ENCODE measurements around the gene SF3B1. TPM values are rescaled to one million over a fixed set of nuclear protein-coding genes. Genes with fewer than 3 reads are reported as not detected.
A peak's percentile ranks its signal among the peaks of the same experiment; 100 is the strongest.
"Not testable (repeated sequence)": the region's sequence is repeated elsewhere in the genome, so short reads cannot be mapped to it uniquely, and the experiment has no call there.

SF3B1 gene
- total and polyA plus RNA-seq, 2 donors = 352 to 578 TPM

DNA sequence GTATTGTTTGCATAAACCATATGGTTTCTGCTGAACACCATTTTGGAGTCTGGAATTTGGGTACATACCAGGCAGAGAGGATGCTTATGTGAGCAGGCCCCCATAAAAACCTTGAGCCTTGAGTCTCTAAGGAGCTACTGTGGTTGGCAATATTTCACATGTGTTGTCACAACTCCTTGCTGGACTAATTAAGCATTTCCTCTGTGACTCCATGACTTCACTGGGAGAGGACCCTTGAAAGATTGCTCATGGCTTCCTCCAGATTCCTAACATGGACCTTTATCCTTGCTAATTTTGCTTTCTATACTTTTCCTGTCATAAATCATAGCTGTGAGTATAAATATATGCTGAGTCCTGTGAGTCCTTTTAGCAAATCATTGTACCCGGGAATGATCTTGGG, 10.9 kb upstream of the SF3B1 start:
- Histone ChIP-seq H3K4me1 (ENCODE audit: control insufficient read depth in 2 of 2, insufficient read depth in 2 of 2, low read length in 2 of 2) (no peaks in the 10 kb centered on the region), H3K27me3 (ENCODE audit: control insufficient read depth in 2 of 2, insufficient read depth in 1 of 2, low read length in 1 of 2) (no peaks in the 10 kb centered on the region), H3K4me3 (ENCODE audit: low read length in 2 of 2) (no peak overlapping the region), H3K9me3 (ENCODE audit: control insufficient read depth in 2 of 2, insufficient read depth in 1 of 2, low read length in 1 of 2) (peaks cover 0 to 6% of the 10 kb centered on the region in 2 donors), H3K27ac (ENCODE audit: low read depth in 1 of 2, low read length in 1 of 2) (no peak overlapping the region), H3K36me3 (ENCODE audit: control insufficient read depth in 2 of 2, insufficient read depth in 2 of 2, low read length in 1 of 2) (no peaks in the 10 kb centered on the region)
- no peak for DNase-seq (ENCODE audit: low read depth in 6 of 9, low spot score in 9 of 9)
- WGBS = 97% methylated on average over 1 of the region's 1 CpG

DNA sequence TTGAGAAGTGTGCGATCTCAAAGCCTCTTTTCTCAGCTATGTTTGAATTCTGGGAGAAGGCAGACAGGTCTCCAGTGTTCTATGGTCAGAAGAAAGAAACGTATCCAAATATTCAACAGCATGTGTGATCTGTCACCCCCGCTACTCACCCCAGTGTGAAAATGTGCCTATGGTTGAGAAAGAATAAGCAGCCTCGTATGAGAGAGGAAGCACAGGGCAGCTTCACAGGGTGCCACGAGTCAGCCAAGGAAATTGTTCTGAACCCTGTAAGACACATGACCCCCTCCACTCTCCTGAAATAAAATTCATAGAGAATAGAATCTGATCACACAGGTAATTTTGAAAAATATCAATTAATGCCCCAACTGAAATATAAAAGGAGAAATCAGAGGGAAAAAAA, 8.0 kb upstream of the SF3B1 start:
- no peak for DNase-seq (ENCODE audit: low read depth in 6 of 9, low spot score in 9 of 9)
- 69% methylated on average over 5 of the region's 5 CpGs for WGBS
- no peaks in the 10 kb centered on the region for H3K36me3 ChIP-seq (ENCODE audit: control insufficient read depth in 2 of 2, insufficient read depth in 2 of 2, low read length in 1 of 2)
- no peak overlapping the region for H3K27ac ChIP-seq (ENCODE audit: low read depth in 1 of 2, low read length in 1 of 2)
- H3K27me3 ChIP-seq (ENCODE audit: control insufficient read depth in 2 of 2, insufficient read depth in 1 of 2, low read length in 1 of 2) = no peaks in the 10 kb centered on the region
- H3K4me3 ChIP-seq (ENCODE audit: low read length in 2 of 2) = no peak overlapping the region
- H3K9me3 ChIP-seq (ENCODE audit: control insufficient read depth in 2 of 2, insufficient read depth in 1 of 2, low read length in 1 of 2) = no peaks in the 10 kb centered on the region
- no peaks in the 10 kb centered on the region for H3K4me1 ChIP-seq (ENCODE audit: control insufficient read depth in 2 of 2, insufficient read depth in 2 of 2, low read length in 2 of 2)

DNA sequence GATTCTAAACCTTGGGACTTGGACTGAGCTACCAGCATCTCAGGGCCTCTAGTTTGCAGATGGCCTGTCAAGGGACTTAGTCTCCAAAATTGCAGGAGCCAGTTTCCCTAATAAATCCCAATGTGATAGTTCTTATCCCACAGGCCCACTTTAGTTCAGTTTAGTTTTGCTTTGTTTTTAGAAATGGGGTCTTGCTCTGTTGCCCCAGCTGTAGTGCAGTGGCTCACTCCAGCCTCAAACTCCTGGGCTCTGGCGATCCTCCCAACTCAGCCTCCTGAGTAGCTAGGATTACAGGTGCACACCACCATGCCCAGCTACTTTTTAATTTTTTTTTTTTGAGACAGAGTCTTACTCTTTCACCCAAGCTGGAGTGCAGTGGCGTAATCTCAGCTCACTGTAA, 2.6 kb upstream of the SF3B1 start:
- Histone ChIP-seq H3K4me3 (ENCODE audit: low read length in 2 of 2) (no peak overlapping the region), H3K36me3 (ENCODE audit: control insufficient read depth in 2 of 2, insufficient read depth in 2 of 2, low read length in 1 of 2) (no peaks in the 10 kb centered on the region), H3K27ac (ENCODE audit: low read depth in 1 of 2, low read length in 1 of 2) (no peak overlapping the region), H3K9me3 (ENCODE audit: control insufficient read depth in 2 of 2, insufficient read depth in 1 of 2, low read length in 1 of 2) (no peaks in the 10 kb centered on the region), H3K27me3 (ENCODE audit: control insufficient read depth in 2 of 2, insufficient read depth in 1 of 2, low read length in 1 of 2) (no peaks in the 10 kb centered on the region), H3K4me1 (ENCODE audit: control insufficient read depth in 2 of 2, insufficient read depth in 2 of 2, low read length in 2 of 2) (peaks cover 11 to 12% of the 10 kb centered on the region in 2 donors)
- DNase-seq (ENCODE audit: low read depth in 6 of 9, low spot score in 9 of 9) = no peak
- WGBS = over 99% methylated on average over 2 of the region's 2 CpGs

DNA sequence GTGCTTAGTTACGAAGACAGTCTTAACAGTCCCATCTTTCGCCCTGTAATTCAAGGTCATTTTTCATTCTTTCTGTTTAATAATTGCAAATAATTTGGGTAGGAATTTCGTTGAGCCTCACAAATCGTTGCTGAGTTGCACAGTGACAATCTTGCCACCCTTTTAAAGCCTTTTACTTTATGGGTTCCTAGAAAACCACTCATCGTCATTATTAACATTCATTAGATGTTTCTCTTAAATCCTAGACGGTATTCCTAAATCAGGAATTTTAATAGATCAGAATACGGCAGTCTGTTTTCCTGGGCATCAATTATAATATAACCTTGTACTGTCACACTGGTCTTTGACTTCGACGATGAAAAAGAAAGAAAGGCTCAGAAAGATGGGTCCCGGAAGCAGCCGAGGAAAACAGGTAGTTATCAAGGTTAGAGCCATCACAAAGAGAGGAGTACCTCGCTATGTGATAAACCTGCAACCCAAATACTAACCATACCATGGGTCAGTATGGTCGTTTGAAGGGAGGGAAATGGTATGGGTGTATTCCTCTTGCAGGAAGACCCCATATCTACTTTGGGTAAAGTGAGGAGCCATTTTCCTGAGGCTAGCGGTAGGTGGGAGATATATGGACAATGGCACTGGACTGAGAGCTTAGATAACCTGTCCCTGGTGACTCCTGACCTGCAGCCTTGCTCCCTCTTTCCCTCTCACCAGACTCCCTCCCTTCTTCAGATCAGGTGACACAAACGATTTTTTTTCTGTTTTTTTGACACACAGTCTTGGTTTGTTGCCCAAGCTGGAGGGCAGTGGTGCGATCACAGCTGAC, 981 bp upstream of the SF3B1 start:
- WGBS = 36% methylated on average over 16 of the region's 16 CpGs
- peak in 2 of 9 donors; percentile 24 to 40 for DNase-seq (ENCODE audit: low read depth in 6 of 9, low spot score in 9 of 9)

DNA sequence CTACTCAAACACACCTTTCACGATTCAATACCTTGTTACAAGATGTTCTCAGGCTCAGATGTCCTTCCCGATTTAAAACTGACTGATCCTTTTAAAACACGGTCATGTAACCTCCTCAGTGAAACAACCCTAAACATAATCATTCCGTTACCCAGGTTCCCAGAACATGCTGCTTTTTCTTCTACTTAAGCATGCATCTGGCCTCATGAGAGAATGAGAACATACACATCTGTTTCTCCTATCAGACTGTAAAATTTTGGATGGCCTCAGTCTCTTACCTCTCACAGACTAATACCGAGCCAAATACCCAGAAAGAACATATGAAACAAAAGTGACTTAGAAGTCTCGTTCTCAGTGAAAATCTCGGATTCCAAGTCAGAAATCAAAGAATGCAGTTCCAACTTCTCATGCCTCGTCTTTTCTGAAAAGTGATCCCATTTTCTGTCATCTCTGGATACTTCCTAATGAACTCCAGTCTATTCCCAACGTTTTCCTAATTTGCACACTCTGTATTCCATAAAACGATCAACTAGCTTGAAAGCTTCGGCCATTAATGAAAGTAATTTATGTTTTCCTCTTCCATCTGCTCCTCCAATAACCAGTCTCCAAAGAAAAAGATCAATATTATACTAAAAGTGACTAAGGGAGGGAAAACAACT, 919 bp downstream of the SF3B1 start:
- peaks cover 0 to 13% of the 10 kb centered on the region in 2 donors for H3K36me3 ChIP-seq (ENCODE audit: control insufficient read depth in 2 of 2, insufficient read depth in 2 of 2, low read length in 1 of 2)
- under 1% methylated on average over 11 of the region's 11 CpGs for whole genome bisulfite sequencing
- no peaks in the 10 kb centered on the region for H3K9me3 ChIP-seq (ENCODE audit: control insufficient read depth in 2 of 2, insufficient read depth in 1 of 2, low read length in 1 of 2)
- DNase-seq (ENCODE audit: low read depth in 6 of 9, low spot score in 9 of 9) = peak in 3 of 9 donors; percentile 13 to 49 (median 29)
- H3K27me3 ChIP-seq (ENCODE audit: control insufficient read depth in 2 of 2, insufficient read depth in 1 of 2, low read length in 1 of 2) = no peaks in the 10 kb centered on the region
- H3K4me1 ChIP-seq (ENCODE audit: control insufficient read depth in 2 of 2, insufficient read depth in 2 of 2, low read length in 2 of 2) = peaks cover 15 to 28% of the 10 kb centered on the region in 2 donors
- H3K27ac ChIP-seq (ENCODE audit: low read depth in 1 of 2, low read length in 1 of 2) = peak overlapping the region; percentile 96 to 97
- H3K4me3 ChIP-seq (ENCODE audit: low read length in 2 of 2) = peak overlapping the region; percentile 98 to 100

More for the DNA sequence above, 981 bp upstream of the SF3B1 start:
- H3K27ac ChIP-seq (ENCODE audit: low read depth in 1 of 2, low read length in 1 of 2) = peak overlapping the region; percentile 97 to 99
- no peaks in the 10 kb centered on the region for H3K27me3 ChIP-seq (ENCODE audit: control insufficient read depth in 2 of 2, insufficient read depth in 1 of 2, low read length in 1 of 2)
- H3K9me3 ChIP-seq (ENCODE audit: control insufficient read depth in 2 of 2, insufficient read depth in 1 of 2, low read length in 1 of 2) = no peaks in the 10 kb centered on the region
- peaks cover 15 to 22% of the 10 kb centered on the region in 2 donors for H3K4me1 ChIP-seq (ENCODE audit: control insufficient read depth in 2 of 2, insufficient read depth in 2 of 2, low read length in 2 of 2)
- no peaks in the 10 kb centered on the region for H3K36me3 ChIP-seq (ENCODE audit: control insufficient read depth in 2 of 2, insufficient read depth in 2 of 2, low read length in 1 of 2)
- peak overlapping the region; percentile 98 to 100 for H3K4me3 ChIP-seq (ENCODE audit: low read length in 2 of 2)

DNA sequence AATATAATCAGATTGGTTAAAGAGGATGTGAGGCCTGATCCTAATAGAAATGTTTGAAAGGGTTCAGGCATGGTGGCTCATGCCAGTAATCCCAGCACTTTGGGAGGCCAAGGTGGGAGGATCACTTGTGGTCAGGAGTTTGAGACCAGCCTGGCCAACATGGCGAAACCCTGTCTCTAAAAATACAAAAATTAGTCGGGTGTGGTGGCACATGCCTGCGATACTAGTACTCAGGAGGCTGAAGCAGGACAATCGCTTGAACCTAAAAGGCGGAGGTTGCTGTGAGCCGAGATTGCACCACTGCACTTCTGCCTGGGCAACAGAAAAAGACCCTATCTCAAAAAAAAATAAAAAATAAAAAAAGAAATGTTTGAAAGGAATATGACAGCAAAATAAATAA, 2.3 kb downstream of the SF3B1 start:
- H3K27ac ChIP-seq (ENCODE audit: low read depth in 1 of 2, low read length in 1 of 2); DNase-seq (ENCODE audit: low read depth in 6 of 9, low spot score in 9 of 9); H3K27me3 ChIP-seq (ENCODE audit: control insufficient read depth in 2 of 2, insufficient read depth in 1 of 2, low read length in 1 of 2); H3K9me3 ChIP-seq (ENCODE audit: control insufficient read depth in 2 of 2, insufficient read depth in 1 of 2, low read length in 1 of 2): not testable (repeated sequence)
- 89% methylated on average over 6 of the region's 6 CpGs for WGBS
- Histone ChIP-seq H3K4me1 (ENCODE audit: control insufficient read depth in 2 of 2, insufficient read depth in 2 of 2, low read length in 2 of 2) (peaks cover 15 to 28% of the 10 kb centered on the region in 2 donors), H3K4me3 (ENCODE audit: low read length in 2 of 2) (peak overlapping the region in 1 of 2 donors; percentile 98), H3K36me3 (ENCODE audit: control insufficient read depth in 2 of 2, insufficient read depth in 2 of 2, low read length in 1 of 2) (peaks cover 3 to 22% of the 10 kb centered on the region in 2 donors)

DNA sequence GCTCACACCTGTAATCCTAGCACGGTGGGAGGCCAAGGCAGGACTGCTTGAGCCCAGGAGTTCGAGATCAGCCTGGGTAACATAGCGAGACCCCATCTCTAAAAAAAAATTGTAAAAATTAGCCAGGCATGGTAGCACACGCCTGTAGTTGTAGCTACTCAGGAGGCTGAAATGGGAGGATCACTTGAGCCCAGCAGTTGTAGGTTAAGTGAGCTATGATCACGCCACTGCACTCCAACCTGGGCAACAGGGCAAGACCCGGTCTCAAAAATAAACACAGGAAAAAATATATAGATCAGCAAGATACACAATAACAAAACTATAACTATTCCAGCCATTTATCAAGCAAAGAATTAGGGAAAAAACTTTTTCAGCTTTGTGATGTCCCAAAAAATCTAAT, 3.0 kb downstream of the SF3B1 start:
- Histone ChIP-seq H3K4me3 (ENCODE audit: low read length in 2 of 2) (no peak overlapping the region), H3K9me3 (ENCODE audit: control insufficient read depth in 2 of 2, insufficient read depth in 1 of 2, low read length in 1 of 2) (no peaks in the 10 kb centered on the region), H3K27me3 (ENCODE audit: control insufficient read depth in 2 of 2, insufficient read depth in 1 of 2, low read length in 1 of 2) (no peaks in the 10 kb centered on the region), H3K4me1 (ENCODE audit: control insufficient read depth in 2 of 2, insufficient read depth in 2 of 2, low read length in 2 of 2) (peaks cover 15 to 28% of the 10 kb centered on the region in 2 donors), H3K36me3 (ENCODE audit: control insufficient read depth in 2 of 2, insufficient read depth in 2 of 2, low read length in 1 of 2) (peaks cover 3 to 24% of the 10 kb centered on the region in 2 donors), H3K27ac (ENCODE audit: low read depth in 1 of 2, low read length in 1 of 2) (no peak overlapping the region)
- 82% methylated on average over 6 of the region's 6 CpGs for WGBS
- DNase-seq (ENCODE audit: low read depth in 6 of 9, low spot score in 9 of 9) = no peak

DNA sequence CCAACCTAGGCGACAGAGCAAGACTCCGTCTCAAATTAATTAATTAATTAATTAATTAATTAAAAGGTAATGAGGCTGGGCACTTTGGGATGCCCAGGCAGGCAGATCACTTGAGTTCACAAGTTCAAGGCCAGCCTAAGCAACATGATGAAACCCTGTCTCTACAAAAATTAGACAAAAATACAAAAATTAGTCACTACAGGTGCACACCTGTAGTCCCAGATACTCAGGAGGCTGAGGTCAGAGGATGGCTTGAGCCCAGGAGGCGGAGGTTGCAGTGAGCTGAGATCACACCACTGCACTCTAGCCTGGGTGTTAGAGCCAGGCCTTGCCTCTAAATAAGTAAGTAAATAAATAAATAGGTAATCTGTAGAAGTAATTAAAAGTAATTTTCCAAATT, 6.8 kb downstream of the SF3B1 start:
- 98% methylated on average over 3 of the region's 3 CpGs for WGBS
- Histone ChIP-seq H3K9me3 (ENCODE audit: control insufficient read depth in 2 of 2, insufficient read depth in 1 of 2, low read length in 1 of 2) (no peaks in the 10 kb centered on the region), H3K4me1 (ENCODE audit: control insufficient read depth in 2 of 2, insufficient read depth in 2 of 2, low read length in 2 of 2) (peaks cover 6 to 20% of the 10 kb centered on the region in 2 donors), H3K27me3 (ENCODE audit: control insufficient read depth in 2 of 2, insufficient read depth in 1 of 2, low read length in 1 of 2) (no peaks in the 10 kb centered on the region), H3K36me3 (ENCODE audit: control insufficient read depth in 2 of 2, insufficient read depth in 2 of 2, low read length in 1 of 2) (peaks cover 8 to 49% of the 10 kb centered on the region in 2 donors), H3K27ac (ENCODE audit: low read depth in 1 of 2, low read length in 1 of 2) (no peak overlapping the region), H3K4me3 (ENCODE audit: low read length in 2 of 2) (no peak overlapping the region)
- DNase-seq (ENCODE audit: low read depth in 6 of 9, low spot score in 9 of 9) = no peak
